Limb (tissue), 2 donors: ENCODE data around the gene GSC2.
A peak's percentile ranks its signal among the peaks of the same experiment; 100 is the strongest.
"Not testable (repeated sequence)": the region's sequence is repeated elsewhere in the genome, so short reads cannot be mapped to it uniquely, and the experiment has no call there.

Experiments
- DNase-seq, 2 donors: peaks; one replicate each; pipeline ENCODE4 v3.0.0-alpha.2; 2016; ENCODE audit errors: extremely low spot score in 2 of 2

The GSC2 gene

DNA sequence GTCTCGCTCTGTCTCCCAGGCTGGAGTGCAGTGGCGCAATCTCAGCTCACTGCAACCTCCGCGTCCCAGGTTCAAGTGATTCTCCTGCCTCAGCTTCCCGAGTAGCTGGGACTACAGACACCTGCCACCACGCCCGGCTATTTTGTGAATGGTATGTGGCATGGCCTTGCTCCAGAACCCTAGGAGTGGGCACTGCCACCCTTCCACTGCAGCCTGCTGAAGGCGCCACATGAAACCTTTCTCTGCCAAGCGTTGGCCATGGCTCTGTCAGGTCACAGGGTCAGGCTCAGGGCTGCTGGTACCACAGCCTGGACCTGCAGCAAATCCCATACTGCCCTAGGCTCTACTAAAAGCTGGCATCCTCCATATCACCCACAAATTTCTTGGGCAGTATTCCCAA is 6.0 kb upstream of the GSC2 start:
- not testable (repeated sequence) for DNase-seq

DNA sequence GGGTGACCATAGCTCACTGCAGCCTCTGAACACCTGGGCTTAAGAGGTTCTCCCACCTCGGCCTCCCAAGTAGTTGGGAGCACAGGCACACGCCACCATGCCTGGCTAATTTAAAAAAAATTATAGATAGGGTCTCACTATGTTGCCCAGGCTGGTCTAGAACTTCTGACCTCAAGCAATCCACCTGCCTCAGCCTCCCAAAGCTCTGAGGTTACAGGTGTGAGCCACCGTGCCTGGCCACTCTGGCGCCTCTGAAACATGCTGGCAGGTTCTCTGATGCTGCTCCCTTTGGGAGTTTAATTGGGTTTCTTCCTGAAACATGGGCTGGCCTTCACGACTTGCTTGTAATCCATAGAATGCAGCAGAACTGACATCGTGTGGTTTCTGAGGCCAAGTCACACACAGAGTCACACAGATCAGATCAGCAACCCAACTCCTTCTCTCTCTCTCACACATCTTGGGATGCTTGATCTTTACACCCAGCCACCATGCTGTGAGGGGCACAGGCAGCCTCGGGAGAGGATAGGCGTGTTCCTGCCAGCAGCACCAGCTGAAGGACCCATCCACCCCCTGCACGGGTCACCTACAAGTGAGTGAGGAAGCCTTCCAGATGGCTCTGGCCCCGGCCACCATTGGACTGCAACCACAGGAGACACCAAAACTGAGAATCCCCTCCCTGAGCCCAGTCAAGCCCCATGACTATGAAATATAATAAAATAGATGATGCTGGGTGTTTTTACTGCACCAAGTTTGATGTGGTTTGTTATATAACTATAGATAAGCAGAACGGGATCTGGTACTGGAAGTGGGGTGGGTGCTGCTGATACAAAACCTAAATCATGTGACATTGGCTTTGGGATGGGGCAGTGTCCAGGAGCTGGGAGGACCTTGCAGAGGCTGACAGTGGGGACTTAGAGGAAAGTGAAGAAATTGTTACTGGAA is 3.1 kb upstream of the GSC2 start:
- DNase-seq: no peak

DNA sequence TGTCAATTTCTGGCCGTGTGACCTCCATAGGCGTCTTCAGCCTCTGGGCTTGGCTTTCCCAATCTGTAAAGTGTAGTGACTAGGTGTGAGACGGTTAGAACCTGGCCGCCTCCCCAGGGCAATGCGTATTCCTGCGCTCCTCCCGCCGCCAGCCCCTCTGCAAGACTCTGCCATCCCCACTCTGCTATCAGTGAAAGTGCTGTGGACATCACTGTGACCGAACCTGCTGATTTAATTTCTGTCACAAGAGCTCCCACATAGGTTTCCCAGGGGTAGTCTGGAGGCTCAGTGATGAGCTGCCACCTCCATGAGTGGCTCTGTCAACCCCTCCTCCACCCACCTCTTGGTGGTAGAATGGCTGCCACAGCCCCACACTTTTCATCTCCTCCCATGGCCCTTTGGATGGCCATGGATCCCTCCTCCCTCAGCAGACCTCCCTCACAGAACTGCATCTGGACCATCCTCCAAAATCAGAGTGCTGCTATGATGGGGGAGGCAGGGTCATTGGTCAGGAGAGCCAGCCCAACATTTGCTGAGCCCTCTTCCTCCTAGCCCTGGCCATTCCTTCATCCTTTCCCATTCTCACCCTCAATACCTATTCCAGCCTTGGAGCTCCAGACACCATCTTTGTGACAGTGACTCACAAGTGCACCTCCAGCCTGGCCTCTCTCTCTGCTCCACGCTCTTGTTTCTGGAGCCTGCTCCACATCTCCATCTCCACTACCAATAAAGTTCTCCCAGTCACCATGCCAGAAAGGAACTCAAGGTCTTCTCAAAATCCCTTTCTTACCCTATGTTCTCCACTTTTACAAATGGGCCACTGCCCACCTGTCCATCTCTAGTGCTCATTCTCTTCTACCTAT is 1.5 kb upstream of the GSC2 start:
- DNase-seq: no peak

DNA sequence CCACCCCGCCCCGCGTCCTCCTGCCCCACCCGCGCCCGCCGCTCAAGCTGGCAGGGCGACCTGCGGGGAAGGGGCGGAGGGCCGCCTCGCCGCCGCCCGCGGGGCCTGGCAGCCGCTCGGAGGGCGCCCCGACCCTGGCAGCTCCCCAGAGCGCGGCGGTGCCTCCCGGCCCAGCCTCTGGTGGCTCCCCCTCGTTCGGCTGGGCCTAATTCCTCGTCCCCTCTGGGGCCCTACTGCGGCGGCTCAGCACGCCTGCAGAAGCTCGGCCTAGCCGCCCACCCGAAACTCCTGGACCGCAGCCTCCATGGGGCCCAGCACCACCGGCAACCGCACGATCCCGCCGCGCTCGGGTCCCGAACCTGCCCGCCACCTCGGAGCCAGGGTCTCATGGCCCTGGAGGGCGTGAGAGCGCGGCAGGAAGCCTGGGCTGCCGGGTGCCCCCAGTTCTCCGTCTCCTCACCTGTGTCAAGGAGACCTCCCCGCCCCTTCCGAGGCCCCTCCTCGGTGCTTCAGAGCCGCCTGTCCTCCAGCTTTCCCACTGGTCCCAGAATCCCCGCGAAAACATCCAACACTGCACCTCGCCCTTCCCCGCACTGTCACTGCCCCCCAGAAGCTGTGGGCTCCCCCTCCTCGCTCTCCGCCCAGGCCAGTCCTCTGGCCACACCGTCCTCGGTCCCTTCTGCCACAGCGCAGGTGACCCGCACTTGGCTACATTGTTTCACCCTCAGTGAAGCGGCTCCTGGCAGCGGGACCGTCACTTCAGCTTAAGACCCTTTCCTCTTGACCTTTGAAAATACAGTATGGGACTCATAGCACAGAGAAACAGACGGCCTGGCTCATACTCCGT is 613 bp upstream of the GSC2 start:
- peak in 1 of 2 donors; percentile 23 for DNase-seq

DNA sequence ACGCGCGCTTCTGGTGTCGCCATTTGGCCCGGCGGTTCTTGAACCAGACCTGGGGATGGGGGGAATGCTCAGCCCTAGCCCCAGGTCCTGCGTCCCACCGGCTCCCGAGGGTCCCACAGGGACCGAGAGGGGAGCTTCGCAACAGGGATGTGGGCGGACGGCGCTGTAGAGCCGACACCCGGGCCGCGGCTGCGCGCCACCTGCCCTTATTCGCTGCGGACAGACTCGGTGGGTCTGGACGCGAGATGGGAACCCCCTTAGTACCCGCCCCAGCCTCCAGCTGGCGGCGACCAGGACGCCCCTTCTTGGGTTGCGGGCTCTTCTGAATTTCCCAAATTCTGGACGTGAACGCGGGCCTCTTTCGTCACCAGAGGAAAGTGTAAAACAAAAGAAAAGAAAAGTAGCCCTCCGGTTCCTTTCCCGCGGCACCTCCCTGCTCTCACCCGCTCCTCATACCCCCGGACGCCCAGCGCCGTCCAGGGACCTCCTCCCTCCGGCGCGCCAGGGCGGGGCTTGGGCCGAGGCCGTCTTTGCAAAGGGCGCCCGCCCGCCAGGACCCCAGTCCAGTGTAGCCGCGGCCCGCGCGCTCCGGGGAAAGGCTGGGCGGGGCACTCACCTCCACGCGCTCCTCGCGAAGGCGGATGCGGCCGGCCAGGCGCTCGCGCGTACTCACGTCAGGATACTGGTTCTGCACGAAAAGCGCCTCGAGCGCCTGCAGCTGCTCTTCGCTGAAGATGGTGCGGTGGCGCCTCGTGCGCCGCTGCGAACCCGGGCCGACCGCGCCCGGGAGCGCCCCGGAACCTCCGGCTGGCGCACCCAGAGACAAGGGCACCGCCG is 827 bp downstream of the GSC2 start:
- DNase-seq: peak in 1 of 2 donors; percentile 41

DNA sequence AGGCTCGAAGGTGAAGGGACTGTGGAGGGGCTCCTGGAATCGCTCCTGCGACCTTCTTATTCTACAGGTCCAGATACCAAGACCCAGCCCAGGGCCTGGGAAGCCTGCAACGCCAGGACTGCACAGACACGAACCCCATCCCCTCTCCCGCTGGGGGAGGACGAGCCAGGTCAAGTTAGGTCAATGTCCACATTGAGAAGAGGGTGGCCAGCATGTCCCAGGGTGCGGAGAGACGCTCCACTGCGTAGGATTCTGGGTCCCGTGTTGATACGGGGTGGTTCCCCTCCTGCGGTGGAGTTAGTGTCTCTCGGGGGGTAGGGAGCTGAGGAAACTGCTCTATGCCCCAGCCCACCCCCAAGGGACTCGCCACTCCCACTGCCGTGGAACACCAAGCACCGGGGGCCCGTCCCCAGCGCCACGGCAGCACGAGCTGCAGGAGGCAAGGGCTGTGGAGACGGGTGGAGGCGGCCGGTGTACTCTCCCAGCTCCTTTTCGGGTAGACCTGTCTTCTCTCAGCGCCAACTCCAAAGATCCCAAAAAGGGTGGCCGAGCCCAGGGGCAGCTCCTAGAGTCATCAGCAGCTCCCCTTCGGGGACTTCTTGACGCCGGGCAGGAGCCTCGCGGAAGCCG is 1.6 kb downstream of the GSC2 start:
- peak in 1 of 2 donors; percentile 28 for DNase-seq

DNA sequence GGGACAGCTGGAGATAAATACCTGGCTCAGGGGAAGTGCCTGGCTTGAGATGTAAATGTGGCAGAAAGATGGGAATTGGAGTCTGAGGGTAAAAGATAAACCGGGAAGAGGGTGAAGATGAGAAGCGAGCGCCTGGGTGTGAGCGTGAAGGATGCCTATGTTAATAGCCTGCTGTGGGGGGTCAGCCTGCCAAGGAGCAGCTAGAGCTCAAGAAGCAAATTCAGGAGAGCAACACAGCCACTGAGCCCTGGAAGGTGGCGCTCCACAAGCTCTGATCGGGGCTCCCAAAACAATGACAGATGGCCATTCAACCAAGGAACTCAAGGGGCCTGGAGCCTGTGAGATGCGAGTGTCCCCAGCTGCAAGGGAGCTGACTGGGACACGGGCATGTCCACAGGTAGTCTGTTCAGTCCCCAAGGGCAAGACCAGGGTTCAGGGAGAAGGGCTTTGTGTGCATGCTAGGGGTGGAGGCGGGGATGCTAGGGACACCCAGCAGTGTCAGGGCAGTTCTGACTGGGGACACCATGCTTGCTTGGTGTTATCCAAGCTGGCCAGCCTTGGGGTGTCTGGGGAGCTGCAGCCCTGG is 2.8 kb downstream of the GSC2 start:
- DNase-seq: peak in 1 of 2 donors; percentile 19

DNA sequence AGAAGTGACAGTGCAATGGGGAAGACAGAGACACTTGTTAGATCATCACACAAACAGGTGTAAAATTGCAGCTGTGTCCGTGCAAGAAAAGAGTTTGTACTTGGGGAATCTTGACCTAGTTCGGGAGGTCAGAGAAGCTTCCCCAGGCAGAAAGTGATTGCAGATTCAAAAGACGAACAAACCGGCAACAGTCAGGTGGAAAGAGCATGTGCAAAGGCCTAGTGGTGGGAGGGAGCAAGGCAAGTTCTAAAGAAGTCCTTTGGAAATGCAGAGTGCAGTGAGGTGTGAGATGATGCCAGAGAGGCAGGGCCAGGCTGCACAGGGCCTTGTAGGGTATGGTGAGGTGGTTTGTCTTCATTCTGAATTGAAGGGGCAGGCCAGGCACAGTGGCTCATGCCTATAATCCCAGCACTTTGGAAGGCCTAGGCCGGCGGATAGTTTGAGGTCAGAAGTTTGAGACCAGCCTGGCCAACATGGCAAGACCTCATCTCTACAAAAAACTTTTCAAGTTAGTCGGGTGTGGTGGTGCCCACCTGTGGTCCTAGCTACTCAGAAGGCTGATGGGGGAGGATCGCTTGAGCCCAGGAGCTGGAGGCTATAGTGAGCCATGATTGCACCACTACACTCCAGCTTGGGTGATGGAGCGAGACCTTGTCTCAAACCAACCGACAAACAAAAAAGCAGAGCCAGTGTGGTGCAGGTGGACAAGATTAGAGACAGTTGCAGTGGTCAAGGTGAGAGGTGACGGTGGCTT is 3.7 kb downstream of the GSC2 start:
- no peak for DNase-seq

DNA sequence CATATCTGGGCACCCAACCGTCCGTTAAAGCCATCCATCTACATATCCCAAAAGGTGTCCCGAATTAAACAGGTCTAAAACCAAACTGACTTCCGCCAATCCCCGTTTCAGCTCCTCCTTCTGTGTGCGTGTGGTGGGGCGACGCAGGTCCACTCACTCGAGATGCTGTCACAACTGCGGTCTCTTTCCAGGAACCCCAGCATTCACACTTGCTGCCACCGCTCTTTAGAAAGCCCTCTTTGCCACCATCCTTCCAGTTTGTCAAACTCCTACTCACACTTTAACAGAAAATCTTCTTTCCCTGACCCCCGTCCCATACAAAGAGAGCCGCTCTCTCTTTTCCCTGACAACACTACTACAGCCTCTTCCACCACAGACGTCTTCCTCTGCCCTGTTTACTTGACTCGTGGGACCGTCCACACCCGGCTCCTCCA is 6.1 kb downstream of the GSC2 start:
- DNase-seq: no peak

DNA sequence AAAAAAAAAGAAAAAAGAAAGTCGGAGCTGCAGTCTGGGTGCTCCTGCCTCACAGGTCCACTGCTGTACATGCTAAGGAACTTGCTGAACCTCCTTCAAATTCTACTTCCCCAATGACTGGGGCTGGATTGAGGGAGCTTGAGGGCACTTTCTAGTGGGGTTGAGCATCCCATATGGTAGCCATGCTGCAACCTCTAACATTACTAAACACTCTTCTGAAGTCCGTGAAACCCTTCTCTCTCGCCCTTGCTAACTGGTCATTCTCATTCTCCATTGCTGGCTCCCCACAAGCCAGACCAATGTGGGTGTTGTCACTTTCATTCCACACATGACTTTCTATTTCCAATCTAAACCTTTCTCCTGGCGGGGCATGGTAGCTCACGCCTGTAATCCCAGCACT is 6.9 kb downstream of the GSC2 start:
- no peak for DNase-seq

DNA sequence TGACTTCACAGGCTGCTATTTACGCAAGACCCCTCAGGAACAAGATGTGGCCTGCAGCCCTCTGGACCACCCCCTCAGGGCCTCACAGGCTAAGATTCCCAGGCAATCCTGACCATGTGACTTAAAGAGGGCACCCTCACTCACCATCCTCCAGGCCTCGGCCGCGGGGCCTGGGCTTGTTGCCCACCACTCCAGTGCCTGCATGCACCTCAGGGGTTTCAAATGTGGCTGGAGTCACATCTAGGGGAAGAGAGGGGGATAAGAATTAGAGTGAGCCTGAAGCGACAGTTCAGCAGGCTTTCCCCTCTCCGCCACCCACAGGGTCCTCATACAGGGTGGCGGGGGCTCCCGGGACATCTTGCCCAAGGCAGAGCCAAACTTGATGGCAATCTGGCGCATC is 7.7 kb downstream of the GSC2 start:
- DNase-seq: no peak

DNA sequence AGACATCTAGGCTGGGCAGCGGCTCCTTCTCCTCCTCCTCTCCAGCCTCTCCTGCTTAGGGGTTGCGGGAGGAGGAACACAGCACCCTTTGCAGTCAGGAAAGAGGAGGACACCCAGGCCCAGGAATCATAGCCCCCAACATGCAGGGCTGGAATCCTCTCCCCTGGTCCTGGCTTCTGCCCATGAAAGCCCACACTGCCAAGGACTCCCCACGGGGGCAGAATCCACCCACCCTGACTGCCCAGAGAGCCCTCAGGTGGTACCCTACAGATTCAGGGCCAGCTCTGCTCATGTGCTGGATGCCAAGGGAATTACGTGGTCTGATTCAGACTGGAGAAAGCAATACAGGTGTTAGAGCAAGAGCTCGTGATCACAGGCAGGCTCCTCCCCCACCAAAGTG is 10.1 kb downstream of the GSC2 start:
- no peak for DNase-seq

DNA sequence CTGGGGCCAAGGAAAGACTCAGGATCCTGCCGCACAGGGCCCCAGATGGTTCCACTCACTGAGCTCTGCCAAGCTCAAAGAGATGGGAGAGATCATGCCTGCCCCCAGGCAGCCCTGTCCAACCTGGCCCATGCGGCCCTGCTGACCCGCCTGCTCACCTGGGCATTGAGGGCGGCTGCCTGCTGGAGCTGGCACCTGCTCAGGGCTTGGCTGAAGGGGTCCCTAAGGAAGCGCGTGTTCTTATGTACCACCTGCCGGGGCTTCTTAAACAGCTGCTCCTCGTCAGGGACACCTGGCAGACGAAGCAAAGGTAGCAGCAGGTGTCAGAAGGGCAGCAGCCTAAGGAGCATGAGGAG is 11.1 kb downstream of the GSC2 start:
- no peak for DNase-seq

DNA sequence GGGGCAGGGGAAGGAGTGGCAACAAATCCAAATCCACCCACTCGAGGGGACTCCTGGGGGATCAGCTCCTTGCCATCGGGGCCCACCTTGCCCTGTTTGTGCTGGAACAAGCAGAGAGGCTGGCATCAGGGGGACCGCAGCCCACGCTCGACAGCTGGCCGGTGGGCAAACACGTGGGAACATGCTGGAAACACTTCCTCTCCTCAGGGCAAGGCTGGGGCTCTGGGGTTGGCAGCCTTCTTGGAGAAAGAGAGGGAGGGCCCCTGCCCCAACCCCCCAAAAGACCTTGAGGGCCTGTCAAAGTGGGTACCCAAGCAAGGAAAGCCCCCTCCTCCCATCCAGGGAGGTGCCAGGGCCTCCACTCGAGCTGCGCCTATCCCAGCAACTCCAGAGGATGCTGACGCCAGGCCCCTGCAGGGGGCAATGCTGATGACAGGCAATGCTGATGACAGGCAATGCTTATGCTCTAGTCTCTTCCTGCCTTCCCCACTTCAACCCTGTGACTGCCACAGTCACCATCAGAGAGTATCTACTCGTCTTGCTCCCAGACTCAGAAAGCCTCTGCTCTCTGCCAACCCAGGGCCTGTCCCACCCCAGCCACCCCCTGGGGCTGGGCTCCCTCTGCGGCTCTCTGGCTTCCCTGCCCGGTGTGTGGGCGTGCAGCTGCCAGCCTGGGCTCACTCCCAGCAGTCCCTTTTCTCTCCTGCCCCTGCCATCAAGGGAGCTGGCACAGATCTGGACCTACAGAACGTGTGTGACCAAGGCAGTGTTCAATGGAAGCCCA is 11.7 kb downstream of the GSC2 start:
- DNase-seq: no peak

DNA sequence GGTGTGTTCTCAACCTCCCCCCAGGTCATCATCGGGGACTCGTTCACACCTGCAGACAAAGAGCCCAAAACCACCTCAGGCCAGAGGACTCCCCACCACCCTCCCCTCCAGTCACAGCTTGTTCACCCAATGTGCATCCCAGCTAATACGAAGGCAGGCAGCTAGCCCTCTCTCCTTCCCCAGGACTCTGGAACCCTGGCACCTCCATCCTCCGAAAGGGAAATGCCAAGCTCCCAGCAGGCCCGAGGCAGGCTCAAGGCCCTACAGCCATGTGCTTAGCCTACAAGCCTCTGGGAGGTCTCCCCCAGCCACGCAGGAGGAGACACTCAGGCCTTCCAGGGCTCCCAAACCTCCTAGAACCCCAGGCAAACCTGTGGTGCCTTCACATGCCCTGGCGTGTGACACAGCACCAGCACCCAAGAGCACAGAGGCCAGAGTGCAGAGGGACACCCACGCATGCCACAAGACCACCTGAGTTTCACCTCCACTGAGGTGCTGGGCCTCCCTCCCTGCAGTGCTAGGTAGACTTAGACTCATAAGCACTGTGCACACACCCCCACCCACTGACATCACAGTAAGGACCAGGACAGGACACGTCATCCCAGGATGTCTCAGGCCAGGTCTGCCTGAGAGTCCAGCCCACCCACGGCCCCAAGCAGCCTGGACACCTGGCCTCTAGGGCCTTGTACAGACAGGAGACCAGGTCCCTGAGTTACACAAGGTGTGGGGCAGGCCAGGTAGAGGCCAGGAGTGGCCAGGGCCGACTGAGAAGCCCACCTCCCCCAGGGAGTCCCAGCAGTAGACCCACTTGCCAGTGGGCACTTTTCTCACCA is 12.5 kb downstream of the GSC2 start:
- DNase-seq: no peak

DNA sequence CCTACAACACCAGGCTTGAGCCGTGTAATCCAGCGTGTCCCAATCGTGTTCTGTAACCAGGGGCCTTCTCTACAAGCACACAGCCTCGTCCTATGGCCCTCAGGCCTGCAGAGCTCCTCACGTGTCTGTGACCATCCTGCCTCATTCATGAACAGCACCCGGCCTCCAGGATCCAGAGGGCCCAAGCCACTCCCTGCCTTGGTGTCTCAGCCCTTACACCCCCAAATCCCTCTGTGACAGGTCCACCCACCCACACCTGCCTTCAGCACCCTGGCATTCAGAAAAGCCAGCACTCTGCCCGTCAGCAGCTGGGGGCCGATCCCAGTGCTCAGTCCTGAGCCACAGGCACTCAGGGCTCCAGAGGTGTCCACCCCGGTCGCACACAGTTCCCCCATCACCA is 13.2 kb downstream of the GSC2 start:
- no peak for DNase-seq

DNA sequence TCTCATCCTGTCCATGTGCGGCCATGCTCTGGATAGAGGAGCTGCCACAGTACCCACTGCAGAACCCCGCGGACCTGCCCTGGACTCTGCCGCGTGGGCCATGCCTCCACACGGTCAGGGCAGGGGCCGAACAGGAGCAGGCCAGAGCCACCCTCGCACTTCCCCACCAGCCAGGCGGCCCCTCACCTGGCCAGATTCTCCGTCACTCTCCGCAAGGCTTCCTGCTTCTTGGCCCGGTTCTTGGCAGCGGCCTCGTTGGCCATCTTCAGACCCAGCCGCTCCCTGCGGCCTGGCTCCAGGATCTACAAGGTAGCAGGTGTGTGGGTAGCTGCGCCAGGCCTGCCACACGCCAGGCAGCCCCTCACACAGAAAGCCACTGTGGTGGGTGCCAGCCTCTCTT is 15.2 kb downstream of the GSC2 start:
- no peak for DNase-seq
